H1 (cell line): ENCODE results near the gene C15orf62. TPM values are rescaled to one million over a fixed set of nuclear protein-coding genes. Genes with fewer than 3 reads are reported as not detected.

Experiments used
- NRF1 ChIP-seq: IDR thresholded peaks from 2 replicates; pipeline ENCODE4 v1.6.1; 2011; ENCODE audit warnings: mild to moderate bottlenecking, low read depth, low read length, improper control_type of control experiment
- polyA plus RNA-seq, 7 experiments: library from polyadenylated mRNA; depleted of rRNA in 3 of 7; stranded (reverse) in 5 of 7; unstranded in 2 of 7; fragments of >200 nt in 5 of 7; fragments of 200-250 nt in 2 of 7; gene quantifications; 1 replicate in 5 of 7; 2 replicates in 1 of 7; 4 replicates in 1 of 7; pipeline versions ENCODE4 v1.2.1 to v1.2.3, GENCODE V29; 2011 to 2013; ENCODE audit warnings: missing spikeins in 2 of 7, mixed read lengths in 2 of 7
- total RNA-seq: library from RNA; stranded (reverse); fragmentation: NEBNext Ultra II Directional; extraction: Animal tissue kit (Norgen Biotek cat#: 25700); gene quantifications from 2 replicates; pipeline ENCODE4 v1.2.1, GENCODE V29; 2021
- TF ChIP-seq, protein P1 (sequence below), 3 experiments: IDR thresholded peaks; 1 replicate in 2 of 3; 2 replicates in 1 of 3; pipeline versions ENCODE4 v1.5.1 to v1.6.1; 2011; ENCODE audit warnings: low read length in 3 of 3, mild to moderate bottlenecking in 3 of 3, inconsistent platforms in 2 of 3, low read depth in 1 of 3, moderate library complexity in 1 of 3; ENCODE audit not compliant: insufficient read depth in 1 of 3; ENCODE audit errors: control extremely low read depth in 1 of 3

C15orf62 gene
- total and polyA plus RNA-seq, 2 of the 8 experiments (the other 6 are each of a cell fraction or from before 2014, with no cell fraction given), result 0.06 to 0.56 TPM

DNA sequence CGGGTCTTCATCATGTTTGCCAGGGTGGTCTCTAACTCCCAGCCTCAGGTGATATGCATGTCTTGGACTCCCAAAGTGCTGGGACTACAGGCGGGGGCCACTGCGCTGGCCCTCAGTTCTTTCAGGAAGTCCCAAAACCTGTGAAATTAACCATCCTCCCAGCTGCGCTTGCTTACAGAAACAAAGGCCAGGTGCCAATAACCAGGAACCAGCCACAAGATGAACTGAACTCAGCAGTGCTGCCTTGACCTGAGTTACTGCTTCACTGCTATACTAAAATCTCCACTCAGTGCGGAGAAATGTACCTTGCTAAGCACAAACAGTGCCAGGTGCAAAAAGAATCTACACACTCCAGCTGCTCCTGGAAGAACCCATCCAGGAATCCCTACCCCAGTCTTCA lies 9.8 kb upstream of the C15orf62 start (continued):
- TF ChIP-seq, protein P1, sequence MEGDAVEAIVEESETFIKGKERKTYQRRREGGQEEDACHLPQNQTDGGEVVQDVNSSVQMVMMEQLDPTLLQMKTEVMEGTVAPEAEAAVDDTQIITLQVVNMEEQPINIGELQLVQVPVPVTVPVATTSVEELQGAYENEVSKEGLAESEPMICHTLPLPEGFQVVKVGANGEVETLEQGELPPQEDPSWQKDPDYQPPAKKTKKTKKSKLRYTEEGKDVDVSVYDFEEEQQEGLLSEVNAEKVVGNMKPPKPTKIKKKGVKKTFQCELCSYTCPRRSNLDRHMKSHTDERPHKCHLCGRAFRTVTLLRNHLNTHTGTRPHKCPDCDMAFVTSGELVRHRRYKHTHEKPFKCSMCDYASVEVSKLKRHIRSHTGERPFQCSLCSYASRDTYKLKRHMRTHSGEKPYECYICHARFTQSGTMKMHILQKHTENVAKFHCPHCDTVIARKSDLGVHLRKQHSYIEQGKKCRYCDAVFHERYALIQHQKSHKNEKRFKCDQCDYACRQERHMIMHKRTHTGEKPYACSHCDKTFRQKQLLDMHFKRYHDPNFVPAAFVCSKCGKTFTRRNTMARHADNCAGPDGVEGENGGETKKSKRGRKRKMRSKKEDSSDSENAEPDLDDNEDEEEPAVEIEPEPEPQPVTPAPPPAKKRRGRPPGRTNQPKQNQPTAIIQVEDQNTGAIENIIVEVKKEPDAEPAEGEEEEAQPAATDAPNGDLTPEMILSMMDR (IDR thresholded peaks at IDR 0.05; ENCODE audit: control extremely low read depth in 1 of 3, insufficient read depth in 1 of 3, low read depth in 1 of 3, low read length in 3 of 3), result no peak
- no peak for TF ChIP-seq NRF1
